WTC11 (cell line): Measurements from ENCODE around the gene GNG4.

Experiments
- ARID4B ChIP-seq: sonication (generic); formaldehyde crosslinking; IDR thresholded peaks from 2 replicates; pipeline ENCODE4 v1.8.0; 2023; ENCODE audit warnings: missing genetic modification reagents, mild to moderate bottlenecking, borderline replicate concordance
- FOXJ3 ChIP-seq: sonication (generic); formaldehyde crosslinking; IDR thresholded peaks from 2 replicates; pipeline ENCODE4 v1.9.0; 2021; ENCODE audit warnings: missing genetic modification reagents, mild to moderate bottlenecking, borderline replicate concordance
- JUN ChIP-seq: sonication (generic); formaldehyde crosslinking; IDR thresholded peaks from 2 replicates; pipeline ENCODE4 v1.8.0; 2023; ENCODE audit warnings: mild to moderate bottlenecking, missing genetic modification reagents
- SP1 ChIP-seq: sonication (generic); formaldehyde crosslinking; conservative IDR thresholded peaks from 2 replicates; pipeline ENCODE4 v1.8.1; 2022; ENCODE audit warnings: missing genetic modification reagents
- ZNF512 ChIP-seq: sonication (generic); formaldehyde crosslinking; IDR thresholded peaks from 2 replicates; pipeline ENCODE4 v1.8.1; 2022; ENCODE audit warnings: missing genetic modification reagents, borderline replicate concordance

GRCh38 chr1:235642943-235643371 is 6.6 kb downstream of the GNG4 start:
- TF ChIP-seq ZNF512 (CRISPR knock-in tag) (no peak), SP1 (CRISPR knock-in tag) (no peak), JUN (CRISPR knock-in tag) (no peak), FOXJ3 (CRISPR knock-in tag) (no peak), ARID4B (CRISPR knock-in tag) (no peak)
